HG02610 (cell line): ENCODE measurements around the gene TSPAN33.
"Not testable (repeated sequence)": the region's sequence is repeated elsewhere in the genome, so short reads cannot be mapped to it uniquely, and the experiment has no call there.

Experiments
- ATAC-seq: cut with Tn5 transposase; IDR thresholded peaks from one replicate; pipeline ENCODE4 v1.9.1; 2021; ENCODE audit warnings: mild to moderate bottlenecking, moderate library complexity; ENCODE audit not compliant: unreplicated experiment

The TSPAN33 gene

GRCh38 chr7:129169171-129169671, 24.7 kb downstream of the TSPAN33 start:
- ATAC-seq: peak; percentile 29

- ATAC-seq: peak; percentile 46
Measured at GRCh38 chr7:129169686-129170440, 25.4 kb downstream of the TSPAN33 start.

- ATAC-seq: no peak
Measured at GRCh38 chr7:129170441-129171021, 26.0 kb downstream of the TSPAN33 start.

- ATAC-seq: not testable (repeated sequence)
Measured at GRCh38 chr7:129173861-129174260, 29.4 kb downstream of the TSPAN33 start.

GRCh38 chr7:129176916-129177710, 32.6 kb downstream of the TSPAN33 start:
- no peak for ATAC-seq

- no peak for ATAC-seq
Measured at GRCh38 chr7:129184981-129185670, 40.6 kb downstream of the TSPAN33 start.

GRCh38 chr7:129186749-129187260, 42.3 kb downstream of the TSPAN33 start:
- no peak for ATAC-seq

GRCh38 chr7:129187681-129188371, 43.3 kb downstream of the TSPAN33 start:
- no peak for ATAC-seq

- no peak for ATAC-seq
Measured at GRCh38 chr7:129188372-129188891, 43.9 kb downstream of the TSPAN33 start, which contains the start of gene SMO. TSS of gene SMO (plus strand) at chr7:129188633. CDS start at chr7:129189152, 519 bp downstream.

- no peak for ATAC-seq
Measured at GRCh38 chr7:129188892-129189660, 44.6 kb downstream of the TSPAN33 start.

- ATAC-seq: no peak
Measured at GRCh38 chr7:129189661-129190310, 45.3 kb downstream of the TSPAN33 start.

GRCh38 chr7:129191272-129191671, 46.8 kb downstream of the TSPAN33 start:
- no peak for ATAC-seq

GRCh38 chr7:129193892-129194291, 49.4 kb downstream of the TSPAN33 start:
- no peak for ATAC-seq

- ATAC-seq: no peak
Measured at GRCh38 chr7:129197771-129198170, 53.3 kb downstream of the TSPAN33 start.

GRCh38 chr7:129199406-129199805, 54.9 kb downstream of the TSPAN33 start:
- no peak for ATAC-seq

GRCh38 chr7:129202058-129202777, 57.7 kb downstream of the TSPAN33 start:
- ATAC-seq: no peak

- no peak for ATAC-seq
Measured at GRCh38 chr7:129203050-129203741, 58.7 kb downstream of the TSPAN33 start.
